Heart right ventricle (tissue), 16 donors: ENCODE results near the gene TNFRSF18. TPM values are rescaled to one million over a fixed set of nuclear protein-coding genes. Genes with fewer than 3 reads are reported as not detected.

Source experiments
- ATAC-seq, 8 donors: fragments of 200-7000 bp; cut with Tn5 transposase; one replicate each; pipeline ENCODE4 v1.9.1; 2020; ENCODE audit warnings: mild to moderate bottlenecking in 8 of 8, moderate library complexity in 8 of 8, moderate number of reproducible peaks in 1 of 8
- DNase-seq, 2 donors: peaks; one replicate each; pipeline ENCODE4 v3.0.0-alpha.2; 2020
- H3K27ac ChIP-seq, 10 donors: fragments of 200-600 bp; sonication (generic) in 2 of 10; one replicate each; pipeline versions ENCODE4 v1.5.0 to v1.8.0; 2020 to 2022; ENCODE audit warnings: mild to moderate bottlenecking in 3 of 10
- H3K27me3 ChIP-seq, 7 donors: fragments of 200-600 bp; one replicate each; pipeline ENCODE4 v1.8.0; 2021 to 2022; ENCODE audit warnings: mild to moderate bottlenecking in 2 of 7
- H3K36me3 ChIP-seq, 9 donors: fragments of 200-600 bp; sonication (generic) in 1 of 9; one replicate each; pipeline versions ENCODE4 v1.5.0 to v1.8.0; 2020 to 2022; ENCODE audit warnings: mild to moderate bottlenecking in 2 of 9
- H3K4me1 ChIP-seq, 9 donors: fragments of 200-600 bp; sonication (generic) in 1 of 9; one replicate each; pipeline versions ENCODE4 v1.5.0 to v1.8.0; 2020 to 2022; ENCODE audit warnings: mild to moderate bottlenecking in 4 of 9
- H3K4me3 ChIP-seq, 10 donors: fragments of 200-600 bp; sonication (generic) in 2 of 10; one replicate each; pipeline versions ENCODE4 v1.5.0 to v1.8.0; 2020 to 2022; ENCODE audit warnings: mild to moderate bottlenecking in 7 of 10, moderate library complexity in 2 of 10
- H3K9me3 ChIP-seq, 11 donors: fragments of 200-600 bp in 10 of 11; sonication (generic) in 2 of 11; one replicate each; pipeline versions ENCODE4 v1.5.0 to v1.8.0; 2013 to 2022; ENCODE audit warnings: mild to moderate bottlenecking in 2 of 11, control low read depth in 1 of 11, moderate library complexity in 1 of 11
- CTCF ChIP-seq, 9 donors: fragments of 200-600 bp; sonication (generic) in 2 of 9; IDR thresholded peaks; one replicate each; pipeline versions ENCODE4 v1.5.0 to v1.8.0; 2021 to 2022; ENCODE audit warnings: antibody characterized with exemption in 9 of 9, mild to moderate bottlenecking in 5 of 9, moderate library complexity in 1 of 9
- WGBS, 2 donors: extraction: QIAGEN DNeasy Blood & Tissue Kit; methylation state at CpG; one replicate each; pipeline ENCODE4 v1.1.7; 2013; ENCODE audit warnings: inconsistent platforms in 1 of 2; 5-methylcytosine and 5-hydroxymethylcytosine counted together
- intact Hi-C, 10 donors: fragments of 100-400 bp; cut with DNase I; formaldehyde crosslinking; loops; one replicate each; pipeline versions ENCODE4 v1.11.1 to v1.14.2; 2022
- polyA plus RNA-seq, 2 donors: library from polyadenylated mRNA; stranded (reverse); fragments of 200-250 nt; gene quantifications; one replicate each; pipeline ENCODE4 v1.2.3, GENCODE V29; 2013
- total RNA-seq, 10 donors: library from RNA; stranded (reverse); fragmentation: NEBNext Ultra II Directional in 3 of 10; extraction: Animal tissue kit (Norgen Biotek cat#: 25700) in 3 of 10; gene quantifications; one replicate each; pipeline versions ENCODE4 v1.2.1 to v1.2.4, GENCODE V29; 2021 to 2023
- donor health status: Arrhythmogenic right ventricular cardiomyopathy.
- donor health status: ischemic (EF 13 %, LVEDD 7.1; RV severe dilation, severe dysfunction).
- donor health status: healthy with polysubstance abuse.
- donor health status: DM: no; HTN: yes; CAD: no.
- donor health status: DM: no; HTN: no; CAD: no.
- donor health status: ischemic (EF 25% LVEDD 6.9; RV normal size, moderate dysfunction).
- donor health status: ischemic (EF 25% LVEDD 5.7; RV mildly dilated, moderate dysfunction).
- donor health status: healthy.
- donor health status: DM: yes; HTN: yes; CAD: no.
- donor health status: Ischemic cardiomyopathy.
- donor health status: ischemic (EF 35%, LVEDD 5.7; RV mildly dilated, moderate dysfunction).
- donor health status: nonischemic (EF 11% LVEDD 7.7; RV severe dilation, severe dysfunction).
- donor health status: DM: yes; HTN: yes; CAD: no.
- donor health status: PGD.
- donor health status: ischemic (EF 29% LVEDD 5.4; RV normal size, mild dysfunction).
- donor health status: nonischemic (EF 23%, LVEDD 6.1; RV moderate dilation, normal function).

TNFRSF18 gene
- total and polyA plus RNA-seq, 12 donors = 0.26 to 1.7 (median 0.38) TPM; not detected in 8

- Histone ChIP-seq H3K27me3 (peaks cover 0 to 12% (median under 1%) of the 10 kb centered on the region in 7 donors), H3K36me3 (no peaks in the 10 kb centered on the region), H3K4me1 (peaks cover 0 to 21% (median 7%) of the 10 kb centered on the region in 9 donors), H3K27ac (no peak overlapping the region), H3K4me3 (no peak overlapping the region), H3K9me3 (no peaks in the 10 kb centered on the region)
- TF ChIP-seq CTCF (IDR thresholded peaks at IDR 0.05) = no peak
- ATAC-seq = peak in 1 of 8 donors; percentile 8
- intact Hi-C loops = no loop called here
- WGBS, 2 donors = 76 to 86% methylated on average over 30 to 31 of the region's 31 CpGs
- DNase-seq = no peak
Observed at GRCh38 chr1:1185101-1185765, 21.2 kb downstream of the TNFRSF18 start.

GRCh38 chr1:1183833-1184775 lies 22.3 kb downstream of the TNFRSF18 start:
- WGBS, 2 donors = 82 to 87% methylated on average over 32 of the region's 33 CpGs
- peak in 1 of 2 donors; percentile 5 for DNase-seq
- TF ChIP-seq CTCF (IDR thresholded peaks at IDR 0.05) = no peak

GRCh38 chr1:1183221-1183747 lies 23.1 kb downstream of the TNFRSF18 start:
- no peaks in the 10 kb centered on the region for H3K9me3 ChIP-seq
- peaks cover 0 to 30% (median 19%) of the 10 kb centered on the region in 7 donors for H3K27me3 ChIP-seq
- peak in 1 of 2 donors; percentile 14 for DNase-seq
- peaks cover 0 to 21% (median 7%) of the 10 kb centered on the region in 9 donors for H3K4me1 ChIP-seq
- H3K4me3 ChIP-seq = peak overlapping the region in 6 of 10 donors; percentile 14 to 42 (median 24)
- WGBS, 2 donors = 70 to 73% methylated on average over 21 of the region's 21 CpGs
- peak overlapping the region in 5 of 10 donors; percentile 38 to 66 (median 52) for H3K27ac ChIP-seq
- no peak for TF ChIP-seq CTCF (IDR thresholded peaks at IDR 0.05)
- intact Hi-C loops = no loop called here
- H3K36me3 ChIP-seq = no peaks in the 10 kb centered on the region
- peak in 5 of 8 donors; percentile 5 to 44 (median 23) for ATAC-seq

More at GRCh38 chr1:1183833-1184775, 22.3 kb downstream of the TNFRSF18 start:
- Histone ChIP-seq H3K27ac (no peak overlapping the region), H3K27me3 (peaks cover 0 to 21% (median 12%) of the 10 kb centered on the region in 7 donors), H3K9me3 (no peaks in the 10 kb centered on the region), H3K4me1 (peaks cover 0 to 21% (median 7%) of the 10 kb centered on the region in 9 donors), H3K36me3 (no peaks in the 10 kb centered on the region), H3K4me3 (no peak overlapping the region)
- intact Hi-C loops = no loop called here
- peak in 1 of 8 donors; percentile 26 for ATAC-seq
